ENCODE results near the gene PTOV1.

Gene PTOV1

GRCh38 chr19:49850487-49851342, at the start of gene PTOV1:
Gene PTOV1 (plus strand): TSS chr19:49851159.
- peak; percentile 46 for DNase-seq

DNA sequence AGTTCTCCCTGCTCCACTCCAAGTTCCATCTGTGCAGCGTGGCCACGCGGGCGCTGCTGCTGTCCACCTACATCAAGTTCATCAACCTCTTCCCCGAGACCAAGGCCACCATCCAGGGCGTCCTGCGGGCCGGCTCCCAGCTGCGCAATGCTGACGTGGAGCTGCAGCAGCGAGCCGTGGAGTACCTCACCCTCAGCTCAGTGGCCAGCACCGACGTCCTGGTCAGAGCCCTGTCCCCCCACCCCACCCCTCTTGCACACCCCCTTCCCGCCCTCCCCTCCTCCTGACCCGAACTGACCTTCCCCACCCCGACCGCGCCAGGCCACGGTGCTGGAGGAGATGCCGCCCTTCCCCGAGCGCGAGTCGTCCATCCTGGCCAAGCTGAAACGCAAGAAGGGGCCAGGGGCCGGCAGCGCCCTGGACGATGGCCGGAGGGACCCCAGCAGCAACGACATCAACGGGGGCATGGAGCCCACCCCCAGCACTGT, 49.5 kb upstream of the PTOV1 start:
- no peak for DNase-seq

DNA sequence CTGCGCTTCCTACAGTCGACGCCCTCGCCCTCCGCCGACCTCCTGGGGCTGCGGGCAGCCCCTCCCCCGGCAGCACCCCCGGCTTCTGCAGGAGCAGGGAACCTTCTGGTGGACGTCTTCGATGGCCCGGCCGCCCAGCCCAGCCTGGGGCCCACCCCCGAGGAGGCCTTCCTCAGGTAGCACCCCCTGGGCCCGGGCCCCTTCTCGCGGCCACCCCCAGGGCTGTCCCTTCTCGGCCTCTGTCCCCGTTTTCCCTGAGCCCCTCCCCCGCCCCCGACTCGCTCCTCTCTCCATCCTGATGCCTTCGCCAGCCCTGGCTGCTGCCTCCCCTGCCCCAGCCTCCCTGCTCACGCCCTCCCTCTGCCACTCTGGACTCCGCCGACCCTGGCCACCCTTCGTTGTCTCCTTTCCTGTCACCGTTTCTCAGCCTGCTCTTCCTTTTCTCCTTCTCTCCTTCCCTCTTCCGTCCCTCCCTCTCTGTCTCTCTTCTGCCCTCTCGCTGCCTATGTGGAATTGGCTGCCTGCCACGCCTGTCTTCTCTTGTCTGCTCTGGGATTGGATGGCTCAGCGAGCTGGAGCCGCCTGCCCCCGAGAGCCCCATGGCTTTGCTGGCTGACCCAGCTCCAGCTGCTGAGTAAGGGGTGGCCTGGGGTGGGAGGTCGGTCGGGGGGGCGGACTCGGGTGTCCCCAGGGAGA, 48.8 kb upstream of the PTOV1 start:
- DNase-seq: no peak

GRCh38 chr19:49802836-49803528, 48.0 kb upstream of the PTOV1 start:
- no peak for DNase-seq

GRCh38 chr19:49803529-49803856, 47.5 kb upstream of the PTOV1 start:
- DNase-seq: no peak

GRCh38 chr19:49805822-49806619, 44.9 kb upstream of the PTOV1 start:
- no peak for DNase-seq

DNA sequence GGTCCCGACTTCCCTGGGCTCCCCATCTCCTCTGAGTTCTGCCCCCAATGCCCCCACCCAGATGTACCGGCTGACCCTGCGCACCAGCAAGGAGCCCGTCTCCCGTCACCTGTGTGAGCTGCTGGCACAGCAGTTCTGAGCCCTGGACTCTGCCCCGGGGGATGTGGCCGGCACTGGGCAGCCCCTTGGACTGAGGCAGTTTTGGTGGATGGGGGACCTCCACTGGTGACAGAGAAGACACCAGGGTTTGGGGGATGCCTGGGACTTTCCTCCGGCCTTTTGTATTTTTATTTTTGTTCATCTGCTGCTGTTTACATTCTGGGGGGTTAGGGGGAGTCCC, 44.4 kb upstream of the PTOV1 start:
- no peak for DNase-seq

DNA sequence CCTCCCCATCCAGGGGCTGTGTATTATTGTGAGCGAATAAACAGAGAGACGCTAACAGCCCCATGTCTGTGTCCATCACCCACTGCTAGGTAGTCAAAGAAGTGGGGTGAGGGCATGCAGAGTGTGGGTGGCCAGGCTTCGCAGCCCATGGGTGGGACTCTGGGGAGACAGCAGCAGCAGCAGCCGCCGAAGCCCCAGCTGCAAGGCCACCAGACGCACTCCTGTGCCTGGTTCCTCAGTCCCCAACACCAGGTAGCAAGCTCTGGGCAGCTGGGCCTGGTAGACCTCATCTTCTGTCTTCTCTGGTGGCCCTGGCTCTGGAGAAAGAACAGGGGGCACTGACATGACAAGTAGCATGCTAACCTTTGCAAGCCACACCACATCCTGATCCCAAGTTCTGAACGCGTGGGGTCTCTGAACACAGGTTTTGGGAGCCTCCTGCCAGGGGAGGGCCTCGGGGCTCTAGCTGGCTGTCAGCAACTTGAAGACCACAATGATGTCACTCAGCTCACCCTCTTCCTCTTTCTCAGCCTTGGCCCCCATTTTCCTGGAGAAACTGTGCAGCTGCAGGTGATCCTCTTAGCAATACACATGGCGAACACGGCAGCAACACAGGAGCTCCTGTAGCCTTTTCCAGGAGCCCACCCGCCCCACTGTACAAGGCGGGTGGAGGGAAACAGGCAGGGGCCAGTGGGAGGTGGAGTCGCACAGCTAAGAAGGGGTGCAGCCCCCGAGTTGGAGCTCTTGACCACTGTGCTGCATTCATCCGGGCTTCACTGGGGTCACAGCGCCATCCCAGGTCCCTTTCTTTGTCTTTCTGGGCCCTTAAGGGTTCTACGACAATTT, 43.7 kb upstream of the PTOV1 start:
- DNase-seq: no peak

DNA sequence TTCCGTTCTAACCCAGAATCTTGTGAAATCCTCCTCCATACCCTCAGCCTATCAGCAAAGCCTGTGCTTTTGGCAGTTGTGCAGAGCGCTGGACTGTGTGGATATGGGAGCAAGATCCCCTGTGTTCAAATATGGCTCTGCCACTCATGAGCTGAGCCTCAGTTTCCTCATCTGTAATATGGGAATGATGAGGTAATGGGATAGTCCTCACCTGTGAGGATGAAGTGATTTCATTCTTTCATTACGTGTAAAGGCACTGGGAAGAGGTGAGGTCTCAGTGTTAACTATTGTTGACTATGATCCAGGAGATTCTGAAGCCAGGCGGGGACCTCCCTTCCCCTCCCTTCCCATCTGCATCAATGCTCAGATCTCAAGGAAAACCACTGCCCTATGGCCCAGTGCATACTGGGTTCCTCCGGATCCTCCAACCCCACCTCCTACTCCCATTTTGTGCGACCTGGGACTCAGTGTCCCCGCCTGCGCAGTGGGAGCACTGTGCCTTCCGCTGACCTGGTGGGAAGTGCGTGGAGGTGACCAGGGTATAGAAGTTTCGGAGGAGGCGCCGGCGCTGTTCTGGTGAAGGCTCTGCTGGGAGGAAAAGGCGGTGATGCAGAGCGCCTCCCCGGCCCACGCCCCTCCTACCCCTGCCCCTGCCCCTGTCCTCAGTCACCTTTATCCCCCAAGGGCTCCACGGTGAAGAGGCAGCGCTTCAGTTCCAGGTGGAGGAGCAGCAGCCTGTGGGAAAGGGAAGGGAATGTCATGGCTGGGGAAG, 42.9 kb upstream of the PTOV1 start:
- DNase-seq: no peak

DNA sequence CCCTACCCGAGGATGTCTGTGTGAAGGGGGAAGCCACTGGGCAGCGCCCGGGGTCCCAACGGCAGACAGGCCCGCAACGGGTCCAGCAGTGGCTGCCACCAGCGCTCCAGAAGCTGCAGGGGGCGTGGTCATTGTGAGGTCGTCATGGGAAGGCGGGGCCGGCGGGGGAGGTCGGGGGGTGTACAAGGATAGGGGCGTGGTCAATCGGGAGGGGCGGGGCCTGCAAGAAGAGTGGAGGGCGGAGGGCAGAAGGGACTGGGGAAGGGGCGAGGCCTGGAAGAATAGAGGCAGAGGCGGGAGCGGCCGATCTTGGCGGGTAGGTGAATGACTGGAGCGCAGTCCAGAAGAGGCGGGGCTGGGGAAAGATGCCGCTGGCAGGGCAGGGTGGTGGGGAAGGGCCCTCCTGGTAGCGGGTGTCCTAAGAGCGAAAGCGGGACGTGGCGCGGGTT, 42.2 kb upstream of the PTOV1 start:
- DNase-seq: peak; percentile 13

GRCh38 chr19:49809160-49809940, 41.6 kb upstream of the PTOV1 start:
- DNase-seq: no peak

DNA sequence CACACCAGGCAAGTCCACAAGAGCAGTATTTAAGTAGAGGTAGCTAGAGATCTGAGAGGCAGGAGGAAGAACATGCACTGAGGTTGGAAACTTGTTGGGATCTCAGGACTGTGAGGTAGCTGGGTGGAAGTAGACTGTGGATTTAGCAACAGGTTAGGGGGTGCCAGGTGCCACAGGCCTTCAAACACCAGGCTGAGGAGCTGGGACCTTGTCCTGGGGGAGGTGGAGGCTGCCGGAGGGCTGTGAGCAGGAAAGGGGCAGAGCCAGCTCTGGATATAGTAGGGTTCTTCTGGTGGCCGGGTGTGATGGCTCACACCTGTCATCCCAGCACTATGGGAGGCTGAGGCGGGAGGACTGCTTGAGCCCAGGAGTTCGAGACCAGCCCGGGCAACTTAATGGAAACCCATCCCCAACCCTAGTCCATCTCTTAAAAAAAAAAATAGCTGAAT, 41.0 kb upstream of the PTOV1 start:
- no peak for DNase-seq

DNA sequence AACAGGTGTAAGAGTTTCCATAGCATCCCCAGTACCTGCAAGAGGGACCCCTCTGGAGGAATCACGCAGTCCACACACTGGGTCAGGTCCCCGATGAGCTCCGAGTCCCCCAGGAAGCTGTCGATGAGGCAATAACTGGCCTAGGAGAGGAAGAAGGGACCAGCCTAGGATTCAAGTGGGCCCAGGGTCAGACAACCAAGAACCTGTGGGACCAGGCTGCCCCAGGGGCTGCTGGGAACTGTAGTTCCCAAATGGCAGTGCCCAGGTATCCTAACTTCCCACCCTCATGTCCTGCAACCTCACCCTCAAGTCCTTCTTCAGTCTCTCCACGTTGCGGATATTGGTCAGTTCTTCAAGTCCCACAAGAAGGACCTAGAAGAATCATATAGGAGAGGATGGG, 39.6 kb upstream of the PTOV1 start:
- DNase-seq: no peak

GRCh38 chr19:49812452-49812996, 38.4 kb upstream of the PTOV1 start:
- DNase-seq: no peak

GRCh38 chr19:49812997-49813861, 37.7 kb upstream of the PTOV1 start, which contains the start of gene FUZ:
Gene FUZ (minus strand): TSS chr19:49813292. CDS start chr19:49813106, 186 bp downstream.
- DNase-seq: peak; percentile 96

DNA sequence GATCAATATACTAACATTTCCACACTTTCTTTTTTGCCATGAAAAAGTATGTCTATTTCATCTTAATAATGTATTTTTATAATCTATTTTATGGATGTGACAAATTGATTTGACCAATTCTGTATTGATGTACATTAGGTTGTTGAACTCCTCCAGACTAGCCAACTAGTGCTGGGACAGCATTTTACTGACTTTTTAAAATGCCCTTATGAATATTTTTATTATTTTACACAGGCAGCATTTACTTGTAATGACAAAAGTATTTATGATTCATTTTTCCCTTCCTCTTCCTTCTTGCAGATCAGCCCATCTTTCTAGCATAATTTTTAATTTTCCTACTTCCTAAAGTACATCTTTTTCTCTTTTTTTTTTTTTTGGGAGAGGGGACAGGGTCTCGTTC, 36.9 kb upstream of the PTOV1 start:
- no peak for DNase-seq

- no peak for DNase-seq
These were observed 34.4 kb upstream of the PTOV1 start for GRCh38 chr19:49816590-49816989.

DNA sequence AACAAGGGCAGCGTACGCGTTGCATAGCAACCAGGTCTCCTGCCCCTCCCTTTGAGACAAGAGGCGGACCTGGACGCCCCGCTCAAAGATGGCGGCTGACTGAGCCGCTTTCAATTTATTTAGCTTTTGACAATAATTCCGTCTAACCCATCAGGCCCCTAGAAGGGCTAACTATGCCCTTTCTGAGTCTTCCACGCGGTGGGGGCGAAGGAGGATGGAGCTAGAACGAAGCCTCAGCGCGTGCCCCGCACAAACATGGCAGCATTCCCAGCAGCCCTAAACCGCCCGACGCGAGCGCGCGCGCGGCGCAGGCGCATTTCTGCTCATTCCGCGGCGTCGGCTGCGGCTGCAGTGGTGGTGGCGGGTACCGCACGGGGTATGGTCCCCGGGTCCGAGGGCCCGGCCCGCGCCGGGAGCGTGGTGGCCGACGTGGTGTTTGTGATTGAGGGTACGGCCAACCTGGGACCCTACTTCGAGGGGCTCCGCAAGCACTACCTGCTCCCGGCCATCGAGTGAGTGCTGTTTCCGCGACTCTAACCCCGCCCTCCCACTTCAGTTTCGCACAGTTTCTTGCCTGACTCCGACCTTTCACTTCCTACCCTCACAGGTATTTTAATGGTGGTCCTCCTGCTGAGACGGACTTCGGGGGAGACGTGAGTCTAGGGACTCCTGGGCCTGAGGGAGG, 32.9 kb upstream of the PTOV1 start, which contains the start of gene MED25:
MED25 (plus strand) TSS at position 326 of the 685 bp plus-strand sequence; CDS start at position 379, 53 bp downstream.
- DNase-seq: peak; percentile 76
